ENCODE measurements around the gene ANKLE2.
"Not testable (repeated sequence)": the region's sequence is repeated elsewhere in the genome, so short reads cannot be mapped to it uniquely, and the experiment has no call there.

DNA sequence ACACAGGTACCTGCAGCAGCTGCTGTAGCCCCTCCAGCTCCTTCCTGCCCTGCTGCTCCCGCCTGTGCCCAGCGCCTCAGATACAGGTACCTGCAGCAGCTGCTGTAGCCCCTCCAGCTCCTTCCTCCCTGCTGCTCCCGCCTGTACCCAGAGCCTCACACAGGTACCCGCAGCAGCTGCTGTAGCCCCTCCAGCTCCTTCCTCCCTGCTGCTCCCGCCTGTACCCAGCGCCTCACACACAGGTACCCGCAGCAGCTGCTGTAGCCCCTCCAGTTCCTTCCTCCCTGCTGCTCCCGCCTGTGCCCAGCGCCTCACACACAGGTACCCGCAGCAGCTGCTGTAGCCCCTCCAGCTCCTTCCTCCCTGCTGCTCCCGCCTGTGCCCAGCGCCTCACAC, 14.6 kb upstream of the ANKLE2 start:
- TF ChIP-seq, protein P1, sequence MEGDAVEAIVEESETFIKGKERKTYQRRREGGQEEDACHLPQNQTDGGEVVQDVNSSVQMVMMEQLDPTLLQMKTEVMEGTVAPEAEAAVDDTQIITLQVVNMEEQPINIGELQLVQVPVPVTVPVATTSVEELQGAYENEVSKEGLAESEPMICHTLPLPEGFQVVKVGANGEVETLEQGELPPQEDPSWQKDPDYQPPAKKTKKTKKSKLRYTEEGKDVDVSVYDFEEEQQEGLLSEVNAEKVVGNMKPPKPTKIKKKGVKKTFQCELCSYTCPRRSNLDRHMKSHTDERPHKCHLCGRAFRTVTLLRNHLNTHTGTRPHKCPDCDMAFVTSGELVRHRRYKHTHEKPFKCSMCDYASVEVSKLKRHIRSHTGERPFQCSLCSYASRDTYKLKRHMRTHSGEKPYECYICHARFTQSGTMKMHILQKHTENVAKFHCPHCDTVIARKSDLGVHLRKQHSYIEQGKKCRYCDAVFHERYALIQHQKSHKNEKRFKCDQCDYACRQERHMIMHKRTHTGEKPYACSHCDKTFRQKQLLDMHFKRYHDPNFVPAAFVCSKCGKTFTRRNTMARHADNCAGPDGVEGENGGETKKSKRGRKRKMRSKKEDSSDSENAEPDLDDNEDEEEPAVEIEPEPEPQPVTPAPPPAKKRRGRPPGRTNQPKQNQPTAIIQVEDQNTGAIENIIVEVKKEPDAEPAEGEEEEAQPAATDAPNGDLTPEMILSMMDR (IDR thresholded peaks at IDR 0.05; ENCODE audit: control extremely low read depth in 1 of 3, insufficient read depth in 1 of 3, low read depth in 1 of 3, low read length in 3 of 3) = not testable (repeated sequence)
- TF ChIP-seq POLR2A (IDR thresholded peaks at IDR 0.05; ENCODE audit: control extremely low read depth in 1 of 2, low read depth in 2 of 2, low read length in 2 of 2); TAF1 (IDR thresholded peaks at IDR 0.05; ENCODE audit: low read depth, low read length); BACH1 (IDR thresholded peaks at IDR 0.05; ENCODE audit: low read length); JUN (IDR thresholded peaks at IDR 0.05; ENCODE audit: low read depth, low read length); SRF (IDR thresholded peaks at IDR 0.05; ENCODE audit: low read depth, low read length); PHF8 (conservative IDR thresholded peaks at IDR 0.05; ENCODE audit: low read depth, low read length); EZH2 (IDR thresholded peaks at IDR 0.05; ENCODE audit: low read depth, low read length, severe bottlenecking); EP300 (IDR thresholded peaks at IDR 0.05; ENCODE audit: borderline replicate concordance in 1 of 2, low read depth in 2 of 2, low read length in 2 of 2); CEBPB (IDR thresholded peaks at IDR 0.05; ENCODE audit: low read depth, low read length); RAD21 (IDR thresholded peaks at IDR 0.05 in 1 of 2, conservative IDR thresholded peaks at IDR 0.05 in 1 of 2; ENCODE audit: low read depth in 2 of 2, low read length in 2 of 2); SP4 (IDR thresholded peaks at IDR 0.05; ENCODE audit: low read length): not testable (repeated sequence)
- TF ChIP-seq, protein P2, sequence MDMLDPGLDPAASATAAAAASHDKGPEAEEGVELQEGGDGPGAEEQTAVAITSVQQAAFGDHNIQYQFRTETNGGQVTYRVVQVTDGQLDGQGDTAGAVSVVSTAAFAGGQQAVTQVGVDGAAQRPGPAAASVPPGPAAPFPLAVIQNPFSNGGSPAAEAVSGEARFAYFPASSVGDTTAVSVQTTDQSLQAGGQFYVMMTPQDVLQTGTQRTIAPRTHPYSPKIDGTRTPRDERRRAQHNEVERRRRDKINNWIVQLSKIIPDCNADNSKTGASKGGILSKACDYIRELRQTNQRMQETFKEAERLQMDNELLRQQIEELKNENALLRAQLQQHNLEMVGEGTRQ (IDR thresholded peaks at IDR 0.05; ENCODE audit: low read length) = not testable (repeated sequence)

Measured in H1 (cell line).